Fibroblast of the conjunctiva (primary cell): Measurements from ENCODE around the gene SLC11A2.
"Not testable (repeated sequence)": the region's sequence is repeated elsewhere in the genome, so short reads cannot be mapped to it uniquely, and the experiment has no call there.

Experiments used
- DNase-seq: peaks from one replicate; pipeline ENCODE4 v3.0.0-alpha.2; 2010; ENCODE audit warnings: low read depth

Gene SLC11A2

DNA sequence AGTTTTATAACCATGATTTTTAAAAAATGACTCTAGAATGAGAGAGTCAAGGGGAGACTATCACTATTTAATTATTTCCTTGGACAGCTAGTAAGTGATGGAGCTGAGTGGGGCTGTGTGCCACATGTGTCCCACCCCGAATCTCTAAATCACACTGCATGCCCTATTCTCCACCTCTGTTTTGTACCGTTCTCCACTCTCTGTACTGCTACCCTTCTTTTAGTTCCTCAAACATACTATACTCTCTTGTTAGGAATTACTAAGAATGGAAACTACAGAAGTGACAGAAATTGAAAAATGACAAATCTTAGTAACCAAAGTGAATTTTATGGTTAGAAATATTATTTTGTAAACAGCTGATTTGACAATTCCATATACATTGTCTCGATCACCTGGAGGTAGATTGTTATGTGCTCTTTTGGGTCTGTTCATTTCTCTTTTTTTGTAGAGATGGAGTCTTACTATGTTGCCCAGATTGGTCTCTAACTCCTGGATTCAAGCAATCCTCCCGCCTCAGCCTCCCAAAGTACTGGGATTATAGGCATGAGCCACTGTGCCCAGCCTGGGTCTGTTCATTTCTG lies 35.9 kb downstream of the SLC11A2 start:
- DNase-seq = no peak

DNA sequence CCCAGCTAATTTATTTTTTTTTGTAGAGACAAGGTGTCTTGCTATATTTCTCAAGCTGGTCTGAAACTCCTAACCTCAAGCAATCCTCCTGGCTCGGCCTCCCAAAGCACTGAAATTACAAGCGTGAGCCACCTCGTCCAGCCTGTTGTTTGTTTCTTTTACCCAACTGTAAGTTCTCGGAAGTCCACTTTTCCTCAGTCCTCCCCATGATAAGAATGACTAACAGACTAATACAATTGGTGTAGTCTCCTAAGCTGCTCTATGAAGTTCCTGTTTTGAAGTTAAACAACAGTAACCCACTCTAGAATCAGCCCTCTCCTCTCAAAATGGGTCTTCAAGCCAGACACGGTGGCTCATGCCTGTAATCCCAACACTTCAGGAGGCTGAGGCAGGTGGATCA lies 37.3 kb downstream of the SLC11A2 start:
- no peak for DNase-seq

DNA sequence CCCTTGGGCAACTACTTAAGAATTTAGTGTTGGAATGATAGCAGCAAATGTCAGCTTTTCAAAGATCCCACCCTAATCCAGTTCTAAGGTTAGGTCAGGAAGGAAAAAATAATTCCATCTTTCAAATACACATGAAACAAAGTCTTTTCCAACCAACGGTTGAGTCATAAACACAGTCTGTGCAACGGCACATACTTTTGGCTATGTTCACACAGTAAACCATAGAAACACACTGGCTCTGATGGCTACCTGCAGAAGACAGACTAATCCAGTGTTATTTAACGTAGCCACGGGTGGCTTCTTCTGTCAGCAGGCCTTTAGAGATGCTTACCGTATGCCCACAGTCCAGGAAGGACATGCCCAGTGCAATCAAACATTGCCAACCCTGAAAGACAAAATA lies 38.1 kb downstream of the SLC11A2 start:
- DNase-seq = no peak

DNA sequence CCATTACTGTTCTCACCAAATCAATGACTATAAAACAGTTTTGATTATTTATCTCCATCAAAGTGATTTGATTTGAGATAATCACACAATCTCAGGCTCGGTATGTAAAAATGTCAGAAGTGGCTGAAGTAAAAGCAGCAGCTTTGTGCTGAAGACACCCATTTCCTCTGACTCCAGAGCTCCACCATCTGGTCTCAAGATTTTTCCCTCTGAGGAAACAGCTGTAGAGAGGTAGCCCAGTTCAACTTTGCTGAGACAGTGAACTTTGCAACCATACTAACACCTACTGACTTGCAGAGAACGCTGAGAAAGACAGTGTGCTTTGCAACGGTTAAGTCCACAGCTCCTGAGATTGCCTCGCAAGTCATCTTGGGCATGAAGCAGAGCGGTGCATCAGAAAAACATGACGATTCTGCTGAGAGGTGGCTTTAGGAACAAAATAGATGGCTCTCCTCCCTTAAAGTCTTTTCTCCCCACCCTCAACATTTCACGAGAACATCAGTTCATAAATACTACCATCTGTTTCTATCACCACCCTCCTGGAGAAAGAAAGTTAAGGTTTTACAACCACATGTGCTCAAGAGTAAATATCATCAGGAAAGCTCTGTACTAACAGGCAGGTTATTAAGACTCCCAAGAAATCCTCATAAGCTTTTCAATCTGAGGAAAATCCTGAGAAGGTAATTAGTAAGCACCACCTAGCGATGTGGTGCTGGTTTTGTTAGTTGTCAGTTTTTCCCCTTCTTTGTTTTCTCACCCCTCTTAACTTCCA lies 39.0 kb downstream of the SLC11A2 start:
- peak; percentile 57 for DNase-seq

DNA sequence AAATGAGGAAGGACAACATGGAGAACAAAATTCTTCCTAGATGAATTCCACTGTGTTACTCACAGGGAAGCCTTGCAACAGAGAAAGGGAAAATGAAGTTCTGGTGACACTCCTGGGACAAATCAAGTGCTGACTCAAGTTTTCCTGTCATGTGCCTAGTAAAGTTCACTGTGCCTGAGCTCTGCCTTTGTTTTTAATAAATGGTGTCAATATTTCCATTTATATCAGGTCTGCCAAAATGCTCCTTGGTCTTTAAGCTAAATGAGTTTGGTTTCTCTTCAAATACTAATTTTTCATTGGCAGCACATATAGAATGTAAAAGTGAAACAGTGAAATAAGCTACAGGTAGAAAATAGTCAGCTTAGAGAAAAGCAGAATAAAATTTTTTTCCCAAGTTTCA lies 40.9 kb downstream of the SLC11A2 start:
- DNase-seq = peak; percentile 68

DNA sequence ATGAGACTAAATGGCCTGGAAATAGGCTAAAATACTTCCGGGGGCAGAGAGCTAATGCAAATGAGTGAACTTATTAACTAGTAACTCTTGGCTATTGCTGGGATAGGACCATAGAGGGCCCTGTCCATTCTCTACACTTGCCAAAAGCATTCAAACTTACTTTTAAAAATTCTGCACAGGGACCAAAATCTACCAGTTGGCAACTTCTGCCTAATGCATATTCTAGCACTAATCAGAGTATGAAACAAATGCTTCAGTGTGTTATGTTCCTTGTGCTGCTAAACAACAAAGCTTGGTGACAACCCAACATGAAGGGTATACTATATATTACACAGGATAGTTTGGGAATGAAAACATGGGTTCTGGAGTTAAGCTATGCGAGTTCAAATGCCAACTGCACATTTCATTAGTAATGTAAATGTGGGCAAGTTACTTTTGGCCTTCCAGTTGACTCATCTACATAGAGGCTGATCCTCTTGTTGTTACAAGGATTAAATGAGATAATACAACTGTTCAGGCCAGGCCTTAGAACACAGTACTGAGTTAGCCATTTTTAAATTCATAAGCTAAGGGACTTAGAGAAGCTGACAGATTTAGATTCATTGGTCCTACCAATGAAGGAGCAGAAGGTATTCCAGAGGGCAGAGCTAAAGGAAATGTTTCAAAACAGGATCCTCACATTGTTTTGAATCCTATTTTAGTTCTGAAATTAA lies 41.4 kb downstream of the SLC11A2 start:
- DNase-seq = peak; percentile 6

DNA sequence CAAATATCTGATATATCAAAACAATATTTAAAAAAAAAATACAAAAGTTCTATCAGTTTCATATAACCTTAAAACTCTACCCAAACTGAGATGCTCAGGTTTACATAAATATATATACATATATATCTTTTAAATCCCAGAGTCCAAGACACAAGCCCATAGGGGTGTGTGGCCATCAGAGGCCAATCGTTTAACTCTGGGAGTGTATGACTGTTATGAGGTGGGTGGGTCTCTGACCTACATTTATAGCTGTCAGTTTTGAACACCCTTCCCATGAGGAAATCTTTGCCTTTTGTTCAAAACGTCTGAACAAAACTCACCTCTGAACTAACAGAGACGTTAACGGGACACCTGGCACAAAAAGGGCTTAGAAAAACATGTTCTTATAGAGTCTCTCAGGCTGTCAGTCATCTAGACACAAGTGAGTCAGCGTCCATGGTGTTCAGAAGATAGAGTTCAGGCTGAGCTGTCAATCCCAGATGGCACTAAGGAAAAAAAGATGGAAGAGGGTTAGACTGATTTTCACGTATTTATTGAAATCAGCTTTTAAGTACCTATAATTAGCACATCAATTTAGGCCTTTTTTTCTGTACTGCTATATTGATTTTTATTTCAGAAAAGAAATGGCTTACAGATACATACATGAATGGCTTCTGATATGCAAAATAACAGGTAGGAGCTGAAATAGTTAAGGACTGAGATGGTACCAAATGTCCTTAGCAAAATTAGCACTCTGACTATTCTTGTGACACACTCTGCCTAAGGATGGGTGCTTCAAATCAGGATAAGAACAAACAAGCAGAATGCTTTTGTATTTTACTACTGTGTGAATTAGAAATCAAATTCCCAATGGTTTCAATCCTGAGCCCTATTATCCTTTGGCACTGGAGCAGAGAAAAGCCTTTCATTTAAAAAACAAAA lies 44.6 kb downstream of the SLC11A2 start:
- no peak for DNase-seq

DNA sequence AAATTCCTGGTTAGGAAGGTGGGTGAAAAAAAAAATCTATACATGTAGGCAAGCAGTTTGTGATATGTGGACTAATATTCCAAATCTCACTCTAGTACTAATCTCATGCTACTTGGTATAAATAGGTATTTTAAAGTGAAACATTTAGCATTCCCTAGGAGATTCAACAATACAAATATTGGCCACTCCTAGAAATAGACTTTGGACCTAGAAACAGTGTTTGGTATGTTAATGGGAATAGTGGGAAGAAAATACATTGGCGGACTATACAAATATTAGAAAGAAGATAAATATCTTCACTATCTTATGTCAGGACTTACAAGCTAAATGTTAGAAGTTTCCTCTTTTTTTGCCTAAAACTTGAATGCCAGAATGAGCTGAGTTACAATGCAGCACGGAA lies 45.6 kb downstream of the SLC11A2 start:
- no peak for DNase-seq

DNA sequence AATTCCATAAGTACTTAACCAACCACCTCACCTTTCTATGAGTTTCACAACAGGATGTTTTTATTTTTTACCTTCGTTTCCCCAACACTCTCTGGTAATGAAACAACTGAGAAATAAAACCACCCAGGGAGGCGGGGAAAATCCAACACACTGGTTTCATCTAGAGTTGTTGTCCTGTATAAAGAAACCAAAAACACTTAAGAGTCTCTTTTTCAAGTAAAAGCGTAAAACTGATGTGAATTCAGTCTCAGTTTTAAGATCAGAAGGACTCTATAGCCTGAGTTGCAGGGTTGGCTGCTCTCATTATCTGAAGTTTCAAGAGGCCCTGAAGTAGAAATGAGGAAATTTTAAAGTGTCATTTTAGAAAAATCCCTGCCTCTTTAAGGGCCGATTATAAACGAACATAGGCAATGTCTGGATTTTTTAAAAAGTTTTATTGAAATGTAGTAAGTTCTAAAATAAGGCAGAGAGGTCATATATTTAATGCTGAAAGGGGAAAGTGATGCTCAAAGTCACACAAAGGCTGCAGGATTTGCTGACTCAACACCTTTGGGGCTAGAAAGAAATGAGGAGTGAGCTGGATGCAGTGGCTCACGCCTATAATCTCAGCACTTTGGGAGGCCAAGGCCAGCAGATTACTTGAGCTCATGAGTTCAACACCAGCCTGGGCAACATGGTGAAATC lies 46.7 kb downstream of the SLC11A2 start:
- no peak for DNase-seq

DNA sequence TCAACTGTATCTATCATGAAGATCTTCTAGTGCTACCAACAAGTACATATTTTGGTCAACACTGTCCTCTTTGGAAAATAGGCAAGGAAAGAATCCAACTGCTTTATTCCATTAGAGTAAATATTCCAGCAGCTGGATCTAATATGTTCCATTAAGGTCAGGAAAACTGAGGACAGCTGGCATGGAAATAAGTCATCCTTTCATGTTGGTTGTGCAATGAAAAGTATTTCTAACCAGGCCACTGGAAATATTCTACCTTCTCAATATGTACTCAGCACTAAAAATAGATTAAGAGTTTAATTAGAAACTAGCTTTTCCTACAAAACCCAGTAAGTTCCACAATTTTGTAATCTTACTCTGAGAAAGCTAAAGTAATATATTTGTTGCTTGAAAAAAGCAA lies 54.2 kb downstream of the SLC11A2 start:
- DNase-seq = no peak

DNA sequence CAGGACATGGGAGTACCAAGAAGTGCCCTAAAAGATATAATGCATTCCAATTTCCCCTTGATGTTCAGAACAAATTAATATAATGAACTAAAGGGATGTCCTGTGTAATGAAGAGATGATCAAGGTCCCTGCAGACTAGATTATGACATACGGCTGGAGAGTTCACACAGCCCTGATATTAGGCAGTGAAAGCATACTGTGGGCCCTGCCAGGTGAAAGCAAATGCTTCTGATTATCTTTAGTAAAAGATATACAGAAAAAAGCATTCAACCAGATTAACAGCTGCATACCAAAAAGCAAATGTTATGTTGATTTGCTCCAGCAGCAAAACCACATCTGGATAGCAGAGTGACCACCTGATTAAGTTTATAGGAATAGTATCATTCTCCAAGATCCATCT lies 61.8 kb downstream of the SLC11A2 start:
- no peak for DNase-seq

DNA sequence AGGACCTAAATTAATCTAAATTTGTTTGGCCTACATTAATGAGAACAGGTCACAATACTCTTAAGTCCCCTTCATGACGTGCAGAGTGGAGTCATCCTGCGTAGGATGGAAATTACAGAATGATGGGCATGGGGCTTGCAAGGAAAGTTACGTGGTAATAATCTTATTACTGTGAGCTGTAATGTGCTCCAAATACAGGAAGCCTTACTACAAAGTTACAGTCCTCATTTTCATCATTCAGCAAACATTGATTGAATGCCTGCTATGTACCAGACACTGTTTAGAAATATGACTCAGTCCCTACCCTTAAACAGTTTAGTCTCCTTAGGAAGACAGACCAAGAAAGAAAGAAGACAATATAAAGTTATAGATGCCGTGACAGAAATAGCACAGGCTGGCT lies 64.5 kb downstream of the SLC11A2 start:
- no peak for DNase-seq

DNA sequence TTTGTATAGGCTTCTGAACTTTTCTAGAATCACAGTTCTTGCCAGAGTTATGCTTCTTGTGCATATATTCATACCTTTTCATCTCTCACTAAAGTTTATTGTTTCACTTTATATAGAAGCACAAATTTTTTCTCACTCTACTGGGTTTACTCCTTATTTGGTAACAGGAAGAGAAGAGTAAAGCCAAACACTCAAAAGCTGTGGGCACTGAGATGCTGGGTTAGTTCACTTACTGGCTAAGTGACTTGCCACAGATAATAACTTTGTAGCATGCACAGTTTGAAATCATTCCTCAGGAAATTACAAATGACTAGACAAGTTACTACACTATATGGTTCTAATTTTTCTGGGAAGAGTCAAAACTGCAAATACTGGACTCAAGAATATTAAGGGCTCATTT lies 66.1 kb downstream of the SLC11A2 start:
- no peak for DNase-seq

DNA sequence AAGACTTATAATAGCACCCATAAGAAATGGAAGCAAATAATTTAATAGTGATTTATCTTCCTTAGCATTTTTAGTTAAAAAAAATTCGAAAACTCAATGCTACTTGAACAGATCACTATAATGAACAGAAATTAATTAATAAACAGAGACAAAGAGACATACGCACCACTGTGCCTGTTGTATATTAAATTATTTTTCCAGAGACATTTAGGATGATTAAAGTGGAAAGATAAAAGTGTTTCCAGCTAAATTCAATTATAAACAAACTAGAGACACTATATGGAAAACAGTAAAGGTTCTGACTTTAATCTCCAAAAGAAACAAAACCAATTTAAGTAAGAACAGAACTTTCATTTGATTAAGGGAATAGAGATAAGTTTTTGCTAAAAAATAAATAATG lies 70.5 kb downstream of the SLC11A2 start:
- no peak for DNase-seq

DNA sequence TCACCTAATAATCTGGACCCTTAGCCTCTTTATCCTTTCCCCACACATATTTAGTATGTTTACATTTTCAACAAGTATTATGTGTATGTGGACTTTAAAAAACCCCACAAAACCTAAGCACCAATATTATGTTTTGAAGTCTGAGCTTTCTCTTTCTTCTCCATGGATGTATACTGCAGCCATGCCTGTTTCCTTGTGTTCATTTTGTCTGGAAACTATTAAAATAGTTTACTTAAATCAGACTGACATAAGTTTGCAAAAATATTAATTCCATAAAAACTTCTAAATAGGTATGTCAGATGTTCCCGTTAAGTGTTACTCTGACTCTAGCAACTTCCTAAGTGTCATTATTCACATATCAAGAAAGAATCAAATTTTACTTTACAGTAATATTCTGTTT lies 70.9 kb downstream of the SLC11A2 start:
- no peak for DNase-seq

DNA sequence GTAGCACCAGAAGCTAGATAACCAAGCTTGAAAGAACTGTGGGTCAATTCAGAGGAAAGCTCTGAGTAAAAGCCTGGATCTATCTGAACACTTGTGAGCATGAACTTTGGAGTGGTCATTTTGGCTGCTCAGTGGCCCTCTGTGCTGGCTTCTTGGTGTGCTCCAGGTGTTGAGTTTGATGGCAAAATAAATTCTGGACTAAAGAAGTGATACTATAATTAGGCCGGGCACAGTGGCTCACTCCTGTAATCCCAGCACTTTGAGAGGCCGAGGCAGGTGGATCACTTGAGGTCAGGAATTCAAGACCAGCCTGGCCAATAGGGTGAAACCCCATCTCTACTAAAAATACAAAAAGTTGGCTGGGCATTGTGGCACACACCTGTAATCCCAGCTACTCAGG lies 71.4 kb downstream of the SLC11A2 start:
- DNase-seq = not testable (repeated sequence)

DNA sequence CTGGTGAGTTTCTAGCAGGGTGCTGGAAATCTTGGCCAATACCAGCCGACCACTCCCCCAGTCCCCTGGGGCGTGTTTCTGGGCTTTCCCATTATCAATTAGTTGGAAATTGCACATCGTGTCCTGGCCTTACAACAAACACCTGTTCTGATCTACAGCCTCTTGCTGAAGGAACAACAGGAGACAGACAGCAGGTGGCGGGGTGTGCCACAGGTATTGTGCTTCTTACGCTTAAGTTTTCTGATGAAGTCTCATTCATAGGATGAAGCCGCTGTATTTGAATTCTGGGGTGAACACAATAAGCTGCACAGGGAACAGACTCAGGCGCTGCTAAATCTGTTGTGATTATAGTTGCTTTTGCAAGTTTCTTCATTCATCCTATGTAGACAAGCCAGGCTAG lies 73.1 kb downstream of the SLC11A2 start:
- DNase-seq = no peak

DNA sequence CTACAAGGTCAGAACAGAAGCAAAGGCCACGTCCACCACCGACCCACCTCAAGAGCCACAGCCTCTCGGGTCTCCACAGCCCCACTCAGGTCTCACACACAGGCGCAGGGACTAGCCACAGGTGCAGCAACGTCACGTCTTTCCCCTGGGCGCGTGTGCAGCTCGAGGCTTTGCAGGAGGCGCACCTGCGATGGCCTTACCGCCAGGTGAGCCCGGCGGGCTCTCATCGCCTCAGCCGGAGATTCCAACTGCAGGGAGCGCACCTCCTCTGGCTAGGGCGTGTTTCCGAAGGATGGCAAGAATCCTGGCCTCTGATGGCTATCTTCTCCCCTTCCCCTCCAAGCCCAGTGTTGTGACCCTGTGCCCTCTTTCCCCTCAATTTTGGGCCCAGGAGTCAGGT lies 73.7 kb downstream of the SLC11A2 start, which contains the start of gene HIGD1C:
TSS of gene HIGD1C (plus strand) at position 35 of the 400 bp plus-strand sequence. CDS start 1,455 bp downstream, outside the sequence.
- DNase-seq = no peak

DNA sequence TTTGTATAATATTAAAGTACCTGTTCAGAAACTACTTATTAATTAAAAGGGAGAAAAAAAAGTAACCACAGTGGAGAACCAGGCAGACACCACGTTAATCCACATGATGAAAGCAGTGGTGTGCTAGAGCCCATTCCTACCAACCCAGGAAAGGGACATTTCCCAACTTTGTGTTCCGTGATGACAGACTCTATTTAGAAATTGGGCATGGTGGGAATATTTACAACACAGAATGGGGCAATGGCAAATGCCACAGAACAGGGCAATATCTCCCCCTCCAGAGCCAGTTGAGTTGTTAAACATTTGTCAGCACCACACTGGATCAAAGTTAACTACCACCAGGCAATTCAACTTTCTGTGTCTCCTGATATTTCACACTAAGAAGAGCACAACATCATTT lies 75.1 kb downstream of the SLC11A2 start:
- no peak for DNase-seq

DNA sequence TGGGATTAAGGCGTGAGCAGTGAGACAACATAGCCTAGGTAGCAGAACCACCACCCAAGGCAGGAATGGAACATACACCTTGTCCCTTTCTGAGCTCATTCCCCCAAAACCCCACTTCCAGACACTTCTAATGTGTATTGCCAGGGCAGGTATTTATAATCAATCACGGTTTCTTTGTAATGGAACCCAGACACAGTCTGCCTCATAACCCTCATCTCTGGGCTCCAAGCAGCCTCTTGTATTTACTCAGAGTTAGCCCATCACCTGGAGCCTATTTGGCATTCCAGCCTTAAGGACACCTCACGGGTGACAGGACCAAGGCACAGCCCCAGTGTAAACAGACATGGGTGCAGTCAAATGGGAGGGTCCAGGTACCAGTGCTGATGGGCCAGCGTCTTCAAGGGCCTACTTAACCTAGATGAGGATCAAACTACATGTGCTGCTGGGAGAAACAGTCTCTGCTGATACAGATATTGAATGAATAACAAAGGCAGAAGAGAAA lies 76.3 kb downstream of the SLC11A2 start:
- DNase-seq = no peak

DNA sequence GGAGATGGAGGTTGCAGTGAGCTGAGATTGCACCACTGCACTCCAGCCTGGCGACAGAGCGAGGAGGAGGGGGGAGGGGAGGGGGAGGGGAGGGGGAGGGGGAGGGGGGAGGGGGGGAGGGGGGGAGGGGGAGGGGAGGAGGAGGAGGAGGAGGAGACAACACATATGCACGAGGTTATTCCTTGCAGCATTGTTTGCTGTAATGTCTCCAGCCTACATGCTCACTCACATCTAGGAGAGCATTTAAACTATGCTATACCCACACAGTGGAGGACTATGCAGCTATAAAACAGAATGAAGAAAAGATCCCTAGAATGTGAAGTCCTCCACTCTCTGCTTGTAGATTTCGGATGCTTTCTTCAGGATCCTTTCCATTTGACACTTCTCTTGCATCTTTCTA lies 77.4 kb downstream of the SLC11A2 start:
- DNase-seq = no peak
